Measurements from ENCODE around the gene KIRREL1. TPM values are rescaled to one million over a fixed set of nuclear protein-coding genes. Genes with fewer than 3 reads are reported as not detected.

Gene KIRREL1
- polyA plus RNA-seq, 1 donor from 2014 or later: 12.9 TPM

- no peaks in the 10 kb centered on the region for H3K79me2 ChIP-seq (replicated peaks; ENCODE audit: insufficient read depth, low read length)
- H3F3A ChIP-seq (ENCODE audit: insufficient read depth, low read length, poor library complexity, severe bottlenecking): no peaks in the 10 kb centered on the region
- no peak overlapping the region for H3K9ac ChIP-seq (ENCODE audit: low read length)
- no peaks in the 10 kb centered on the region for H3K27me3 ChIP-seq (ENCODE audit: insufficient read depth, low read depth, low read length)
- no peak overlapping the region for H3K27ac ChIP-seq (ENCODE audit: low read length)
- no peaks in the 10 kb centered on the region for H3K36me3 ChIP-seq (ENCODE audit: insufficient read depth, low read length)
- H3K4me3 ChIP-seq (ENCODE audit: low read length): no peak overlapping the region
- TF ChIP-seq POLR2AphosphoS5 (IDR thresholded peaks at IDR 0.05): no peak
- TF ChIP-seq TAF1 (IDR thresholded peaks at IDR 0.05; ENCODE audit: low read depth): no peak
- TF ChIP-seq MXI1 (conservative IDR thresholded peaks at IDR 0.05; ENCODE audit: poor library complexity, severe bottlenecking): no peak
- TF ChIP-seq REST (IDR thresholded peaks at IDR 0.05; ENCODE audit: borderline replicate concordance): no peak
- no peak for TF ChIP-seq EP300 (conservative IDR thresholded peaks at IDR 0.05; ENCODE audit: poor library complexity, severe bottlenecking)
- no peak for TF ChIP-seq EZH2 (IDR thresholded peaks at IDR 0.05; ENCODE audit: borderline replicate concordance, insufficient read depth, low read length, poor library complexity, severe bottlenecking)
- no peak for TF ChIP-seq CTCF (IDR thresholded peaks at IDR 0.05; ENCODE audit: poor library complexity, severe bottlenecking)
- TF ChIP-seq RAD21 (conservative IDR thresholded peaks at IDR 0.05): no peak
- no peak for TF ChIP-seq SMC3 (conservative IDR thresholded peaks at IDR 0.05; ENCODE audit: poor library complexity)
- no peaks in the 10 kb centered on the region for H3K9me2 ChIP-seq (ENCODE audit: insufficient read depth, low read length)
- no peaks in the 10 kb centered on the region for H3K9me3 ChIP-seq (ENCODE audit: low read length)
- H2AFZ ChIP-seq (ENCODE audit: low read depth, low read length): no peak overlapping the region
- no peaks in the 10 kb centered on the region for H4K20me1 ChIP-seq (ENCODE audit: insufficient read depth)
- H3K4me2 ChIP-seq (ENCODE audit: low read length): no peak overlapping the region
Measured at GRCh38 chr1:158068918-158069317, 75.5 kb downstream of the KIRREL1 start.

GRCh38 chr1:158071138-158071537 lies 77.7 kb downstream of the KIRREL1 start:
- Histone ChIP-seq H3K9ac (ENCODE audit: low read length) (peak overlapping the region; percentile 69), H3K27me3 (ENCODE audit: insufficient read depth, low read depth, low read length) (no peaks in the 10 kb centered on the region), H3F3A (ENCODE audit: insufficient read depth, low read length, poor library complexity, severe bottlenecking) (no peaks in the 10 kb centered on the region), H3K27ac (ENCODE audit: low read length) (peak overlapping the region; percentile 92), H3K9me2 (ENCODE audit: insufficient read depth, low read length) (no peaks in the 10 kb centered on the region), H3K4me3 (ENCODE audit: low read length) (peak overlapping the region; percentile 26), H3K36me3 (ENCODE audit: insufficient read depth, low read length) (no peaks in the 10 kb centered on the region), H3K9me3 (ENCODE audit: low read length) (no peaks in the 10 kb centered on the region), H2AFZ (ENCODE audit: low read depth, low read length) (peak overlapping the region; percentile 54), H3K4me2 (ENCODE audit: low read length) (no peak overlapping the region), H4K20me1 (ENCODE audit: insufficient read depth) (no peaks in the 10 kb centered on the region), H3K79me2 (replicated peaks; ENCODE audit: insufficient read depth, low read length) (no peaks in the 10 kb centered on the region)
- no peak for TF ChIP-seq MXI1 (conservative IDR thresholded peaks at IDR 0.05; ENCODE audit: poor library complexity, severe bottlenecking)
- TF ChIP-seq EZH2 (IDR thresholded peaks at IDR 0.05; ENCODE audit: borderline replicate concordance, insufficient read depth, low read length, poor library complexity, severe bottlenecking): no peak
- peak; percentile 36 for TF ChIP-seq RAD21 (conservative IDR thresholded peaks at IDR 0.05)
- TF ChIP-seq TAF1 (IDR thresholded peaks at IDR 0.05; ENCODE audit: low read depth): peak; percentile 85
- TF ChIP-seq SMC3 (conservative IDR thresholded peaks at IDR 0.05; ENCODE audit: poor library complexity): peak; percentile 44
- TF ChIP-seq EP300 (conservative IDR thresholded peaks at IDR 0.05; ENCODE audit: poor library complexity, severe bottlenecking): peak; percentile 74
- TF ChIP-seq REST (IDR thresholded peaks at IDR 0.05; ENCODE audit: borderline replicate concordance): peak; percentile 91
- no peak for TF ChIP-seq CTCF (IDR thresholded peaks at IDR 0.05; ENCODE audit: poor library complexity, severe bottlenecking)
- peak; percentile 88 for TF ChIP-seq POLR2AphosphoS5 (IDR thresholded peaks at IDR 0.05)

All from neural cell (in vitro differentiated cells).